IMR-90 (cell line): Measurements from ENCODE around the gene IL1F10. TPM values are rescaled to one million over a fixed set of nuclear protein-coding genes. Genes with fewer than 3 reads are reported as not detected.

Source experiments
- ATAC-seq: fragments of 200-7000 bp; cut with Tn5 transposase; 2 replicates; pipeline ENCODE4 v1.9.1; 2020; ENCODE audit warnings: low read depth, mild to moderate bottlenecking, moderate library complexity
- BruUV-seq: library from RNA; stranded (reverse); fragments of 400-500 nt; replicated peaks from 2 replicates; lab custom pipeline; 2021; lab: Mats Ljungman, UMichigan
- CTCF ChIA-PET: fragments of 300-600 bp; formaldehyde crosslinking; extraction: SDS; loops from one replicate; lab custom pipeline; 2021; ENCODE audit warnings: antibody characterized with exemption; lab: Yijun Ruan, JAX
- POLR2A ChIA-PET: fragments of 300-600 bp; sonication (Branson Sonifier 250); formaldehyde crosslinking; loops from one replicate; lab custom pipeline; 2022; ENCODE audit warnings: antibody characterized with exemption; ENCODE audit not compliant: unreplicated experiment; lab: Charles Lee
- DNase-seq: peaks from one replicate; pipeline ENCODE4 v3.0.0; 2013
- H2AFZ ChIP-seq: replicated peaks from 2 replicates; pipeline ENCODE3; 2013; ENCODE audit warnings: low read length, mild to moderate bottlenecking; ENCODE audit not compliant: poor library complexity
- H2AK5ac ChIP-seq: 2 replicates; pipeline ENCODE4 v1.6.1; 2013; ENCODE audit warnings: low read depth, low read length, inconsistent platforms
- H2AK9ac ChIP-seq: replicated peaks from 2 replicates; pipeline ENCODE3; 2013; ENCODE audit warnings: mild to moderate bottlenecking, low read depth, low read length, moderate library complexity; ENCODE audit not compliant: poor library complexity
- H2BK120ac ChIP-seq: 2 replicates; pipeline ENCODE4 v1.6.1; 2013; ENCODE audit warnings: low read depth, low read length, inconsistent platforms
- H2BK15ac ChIP-seq: 3 replicates; pipeline ENCODE4 v1.6.1; 2013; ENCODE audit warnings: low read depth, low read length, inconsistent platforms
- H2BK20ac ChIP-seq: 2 replicates; pipeline ENCODE4 v1.6.1; 2013; ENCODE audit warnings: low read depth, mild to moderate bottlenecking, inconsistent platforms, low read length, moderate library complexity
- H2BK5ac ChIP-seq: 2 replicates; pipeline ENCODE4 v1.6.1; 2013; ENCODE audit warnings: mild to moderate bottlenecking, low read depth, low read length, inconsistent platforms; ENCODE audit not compliant: poor library complexity, severe bottlenecking
- H3K14ac ChIP-seq: replicated peaks from 2 replicates; pipeline ENCODE4 v1.6.1; 2013; ENCODE audit warnings: low read depth, low read length, inconsistent platforms
- H3K18ac ChIP-seq: 2 replicates; pipeline ENCODE4 v1.6.1; 2013; ENCODE audit warnings: low read depth, low read length, control low read depth
- H3K23ac ChIP-seq: 2 replicates; pipeline ENCODE4 v1.6.1; 2013; ENCODE audit warnings: low read depth, low read length, inconsistent platforms
- H3K27ac ChIP-seq: 2 replicates; pipeline ENCODE4 v1.5.1; 2013; ENCODE audit warnings: mild to moderate bottlenecking, control low read depth, low read length; ENCODE audit not compliant: insufficient read depth
- H3K27me3 ChIP-seq: 2 replicates; pipeline ENCODE4 v1.6.1; 2013; ENCODE audit warnings: low read length; ENCODE audit not compliant: control insufficient read depth, insufficient read depth
- H3K36me3 ChIP-seq: 2 replicates; pipeline ENCODE4 v1.6.1; 2013; ENCODE audit warnings: low read length, mixed read lengths; ENCODE audit not compliant: control insufficient read depth, insufficient read depth
- H3K4ac ChIP-seq: 2 replicates; pipeline ENCODE4 v1.6.1; 2013; ENCODE audit warnings: low read depth, low read length, inconsistent platforms
- H3K4me1 ChIP-seq: 2 replicates; pipeline ENCODE4 v1.6.1; 2013; ENCODE audit warnings: low read length, mixed read lengths; ENCODE audit not compliant: control insufficient read depth, insufficient read depth
- H3K4me2 ChIP-seq: 2 replicates; pipeline ENCODE4 v1.6.1; 2013; ENCODE audit warnings: low read depth, mild to moderate bottlenecking, control low read depth, low read length, moderate library complexity
- H3K4me3 ChIP-seq: 2 replicates; pipeline ENCODE4 v1.5.1; 2013; ENCODE audit warnings: low read depth, mild to moderate bottlenecking, control low read depth, low read length, moderate library complexity; ENCODE audit not compliant: insufficient read depth
- H3K56ac ChIP-seq: 2 replicates; pipeline ENCODE4 v1.6.1; 2013; ENCODE audit warnings: low read length, inconsistent platforms; ENCODE audit not compliant: insufficient read depth; ENCODE audit errors: extremely low read depth
- H3K79me1 ChIP-seq, 2 experiments: 2 replicates each; pipeline ENCODE4 v1.6.1; 2013; ENCODE audit warnings: low read length in 2 of 2, inconsistent platforms in 1 of 2, low read depth in 1 of 2
- H3K9ac ChIP-seq: 2 replicates; pipeline ENCODE4 v1.6.1; 2013; ENCODE audit warnings: low read depth, low read length, control low read depth
- H3K9me1 ChIP-seq: 2 replicates; pipeline ENCODE4 v1.6.1; 2013; ENCODE audit warnings: low read length, inconsistent platforms; ENCODE audit not compliant: insufficient read depth
- H3K9me3 ChIP-seq: 2 replicates; pipeline ENCODE4 v1.6.1; 2013; ENCODE audit warnings: low read length; ENCODE audit not compliant: control insufficient read depth, insufficient read depth
- H4K20me1 ChIP-seq: 2 replicates; pipeline ENCODE4 v1.6.1; 2013; ENCODE audit warnings: low read length, inconsistent platforms; ENCODE audit not compliant: insufficient read depth
- H4K5ac ChIP-seq: 2 replicates; pipeline ENCODE4 v1.6.1; 2013; ENCODE audit warnings: mild to moderate bottlenecking, low read depth, low read length, control low read depth
- H4K8ac ChIP-seq, 2 experiments: 2 replicates each; pipeline ENCODE4 v1.6.1; 2013; ENCODE audit warnings: low read depth in 2 of 2, low read length in 2 of 2, control low read depth in 1 of 2, inconsistent platforms in 1 of 2
- H4K91ac ChIP-seq: 2 replicates; pipeline ENCODE4 v1.6.1; 2013; ENCODE audit warnings: low read depth, low read length, inconsistent platforms; ENCODE audit not compliant: insufficient read depth
- BHLHE40 ChIP-seq: fragments of 150-350 bp; IDR thresholded peaks from 2 replicates; pipeline ENCODE4 v1.6.1; 2016; ENCODE audit warnings: mild to moderate bottlenecking, low read depth, low read length
- CHD1 ChIP-seq: IDR thresholded peaks from 2 replicates; pipeline ENCODE4 v1.6.1; 2012; ENCODE audit warnings: low read depth, low read length, improper control_type of control experiment
- ELK1 ChIP-seq: fragments of 150-350 bp; IDR thresholded peaks from 2 replicates; pipeline ENCODE4 v1.6.1; 2016; ENCODE audit warnings: low read depth, mild to moderate bottlenecking, low read length, moderate library complexity, borderline replicate concordance
- MAFK ChIP-seq: IDR thresholded peaks from 2 replicates; pipeline ENCODE4 v1.6.1; 2012; ENCODE audit warnings: low read depth, low read length, improper control_type of control experiment
- POLR2A ChIP-seq: IDR thresholded peaks from 2 replicates; pipeline ENCODE4 v1.6.1; 2012; ENCODE audit warnings: mild to moderate bottlenecking, low read depth, low read length
- RFX5 ChIP-seq: IDR thresholded peaks from 2 replicates; pipeline ENCODE4 v1.8.0; 2012; ENCODE audit warnings: low read depth, mild to moderate bottlenecking, low read length, moderate library complexity
- WGBS, 2 experiments: methylation state at CpG; one replicate each; pipeline versions ENCODE4 v1.1.5 to v1.1.7; 2013; ENCODE audit warnings: missing lambda C conversion rate in 2 of 2; ENCODE audit not compliant: insufficient read length in 1 of 2; ENCODE audit errors: extremely low coverage in 2 of 2; 5-methylcytosine and 5-hydroxymethylcytosine counted together
- dilution Hi-C: fragments of 300-500 bp; cut with HindIII; formaldehyde crosslinking; loops from one replicate; pipeline ENCODE4 v1.14.3; 2018; ENCODE audit warnings: low sequenced_read_pairs; ENCODE audit not compliant: unreplicated experiment
- in situ Hi-C: fragments of 300-500 bp; cut with MboI; formaldehyde crosslinking; loops from 3 replicates; pipeline ENCODE4 v1.14.3; 2019; ENCODE audit warnings: low sequenced_read_pairs, inconsistent platforms, mixed read lengths
- intact Hi-C: fragments of 100-400 bp; cut with micrococcal nuclease; formaldehyde crosslinking; loops from 2 replicates; pipeline ENCODE4 v1.10.0; 2022
- polyA plus RNA-seq, 3 experiments: library from polyadenylated mRNA; depleted of rRNA; stranded (reverse); fragments of >200 nt; gene quantifications; 2 replicates each; pipeline ENCODE4 v1.2.3, GENCODE V29; 2012; ENCODE audit warnings: low replicate concordance in 1 of 3
- total RNA-seq: library from RNA; depleted of rRNA; stranded (reverse); fragments of >200 nt; gene quantifications from 2 replicates; pipeline ENCODE4 v1.2.3, GENCODE V29; 2012

The IL1F10 gene
- total and polyA plus RNA-seq, 2 of the 4 experiments (the other 2 are of a cell fraction): not detected

- Histone ChIP-seq H3K14ac (no peak overlapping the region), H3K4me2 (no peak overlapping the region), H3K9me3 (no peaks in the 10 kb centered on the region), H3K56ac (no peak overlapping the region), H3K18ac (no peak overlapping the region), H3K9ac (no peak overlapping the region), H3K4ac (no peak overlapping the region), H3K4me3 (no peak overlapping the region), H3K4me1 (no peaks in the 10 kb centered on the region), H2AK9ac (no peak overlapping the region), H4K20me1 (no peaks in the 10 kb centered on the region), H2BK5ac (no peak overlapping the region), H3K23ac (no peak overlapping the region), H4K8ac (no peak overlapping the region), H3K27me3 (peaks cover 16% of the 10 kb centered on the region), H2BK20ac (no peak overlapping the region), H2BK15ac (no peak overlapping the region), H4K5ac (no peak overlapping the region), H2AK5ac (no peak overlapping the region), H3K79me1 (no peaks in the 10 kb centered on the region), H2AFZ (no peak overlapping the region), H3K36me3 (no peaks in the 10 kb centered on the region), H3K9me1 (no peaks in the 10 kb centered on the region), H2BK120ac (no peak overlapping the region), H4K91ac (no peak overlapping the region), H3K27ac (no peak overlapping the region)
- TF ChIP-seq BHLHE40 (no peak), POLR2A (no peak), RFX5 (no peak), MAFK (no peak), CHD1 (no peak), ELK1 (no peak)
- ATAC-seq: no peak
- POLR2A ChIA-PET: no interaction called here
- DNase-seq: no peak
- intact Hi-C loops (no loop called here), dilution Hi-C loops (no loop called here), in situ Hi-C loops (no loop called here)
- BruUV-seq: no TSS peak
- no CpG with 5 or more reads among the region's 1 CpG for WGBS, 2 experiments
- CTCF ChIA-PET: no interaction called here
Observed at GRCh38 chr2:113077921-113078320, 10.2 kb downstream of the IL1F10 start.
